Subcutaneous adipose tissue (tissue), 4 donors: ENCODE data around the gene CAPS. TPM values are rescaled to one million over a fixed set of nuclear protein-coding genes. Genes with fewer than 3 reads are reported as not detected.

Source experiments
- CTCF ChIP-seq: fragments of 450-650 bp; IDR thresholded peaks from one replicate; pipeline ENCODE4 v1.5.1; 2016; ENCODE audit warnings: low read depth, mild to moderate bottlenecking, control low read depth, antibody characterized with exemption, moderate library complexity
- total RNA-seq, 4 donors: library from RNA; depleted of rRNA; stranded (reverse); fragments of >200 nt; gene quantifications; one replicate each; pipeline ENCODE4 v1.1.0, GENCODE V29; 2016

Gene CAPS
- total RNA-seq, 4 donors from 2014 or later = 1.5 to 13.4 (median 6.6) TPM

DNA sequence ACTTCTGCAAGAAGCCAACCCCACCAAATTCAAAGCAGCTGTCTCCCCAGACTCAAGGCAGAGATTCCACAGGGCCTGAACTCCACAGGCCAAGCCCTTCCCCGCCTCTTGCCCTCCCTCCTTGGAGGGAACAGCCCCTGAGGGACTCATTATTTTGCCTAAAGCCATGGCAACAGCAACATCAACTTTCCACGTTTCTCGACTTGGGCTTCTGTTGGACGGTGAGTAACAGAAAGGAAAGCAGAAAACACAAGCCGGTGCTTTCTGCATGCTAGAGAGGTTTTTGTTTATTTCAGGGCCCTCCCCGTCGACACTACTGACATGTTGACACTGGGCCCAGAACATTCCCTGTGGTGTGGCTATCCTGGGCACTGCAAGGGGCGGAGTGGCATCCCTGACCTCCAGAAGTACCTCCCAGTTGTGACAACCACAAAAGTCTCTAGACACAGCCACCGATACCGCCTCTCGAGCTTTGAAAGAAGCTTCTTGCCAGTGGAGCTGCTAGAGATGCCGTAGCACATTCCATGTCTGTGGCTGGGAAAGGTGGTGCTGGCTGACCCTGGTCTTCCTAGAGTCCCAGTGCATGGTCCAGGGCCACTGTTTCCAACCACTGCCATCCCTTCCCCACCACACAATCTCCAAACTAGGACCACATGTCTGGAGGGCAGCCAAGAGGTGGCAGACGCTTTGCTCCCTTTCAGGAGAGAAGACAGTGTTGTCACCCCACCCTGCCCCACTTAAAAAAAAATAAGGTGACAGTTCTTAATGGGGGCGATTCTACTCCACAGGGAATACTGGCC lies 12.8 kb downstream of the CAPS start:
- TF ChIP-seq CTCF = no peak

DNA sequence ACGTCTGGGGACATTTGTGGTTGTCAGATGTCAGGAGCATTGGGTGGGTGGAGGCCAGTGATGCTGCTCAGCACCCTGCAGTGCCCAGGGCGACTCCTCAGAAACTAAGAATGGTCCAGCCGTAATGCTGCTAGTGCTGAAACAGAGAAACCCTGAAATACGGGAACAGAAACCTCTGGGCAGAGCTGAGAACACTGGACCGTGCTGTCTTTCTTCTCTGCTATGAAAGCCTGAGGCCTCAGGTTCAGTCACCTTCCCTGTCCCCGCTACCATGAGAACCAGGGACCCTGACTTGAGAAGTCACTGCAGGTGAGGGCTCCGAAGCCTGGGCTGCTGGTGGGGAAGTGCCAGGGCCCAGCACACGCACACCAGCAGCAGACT lies 13.4 kb downstream of the CAPS start:
- TF ChIP-seq CTCF = no peak

GRCh38 chr19:5929179-5929578 lies 15.1 kb downstream of the CAPS start:
- TF ChIP-seq CTCF = no peak

DNA sequence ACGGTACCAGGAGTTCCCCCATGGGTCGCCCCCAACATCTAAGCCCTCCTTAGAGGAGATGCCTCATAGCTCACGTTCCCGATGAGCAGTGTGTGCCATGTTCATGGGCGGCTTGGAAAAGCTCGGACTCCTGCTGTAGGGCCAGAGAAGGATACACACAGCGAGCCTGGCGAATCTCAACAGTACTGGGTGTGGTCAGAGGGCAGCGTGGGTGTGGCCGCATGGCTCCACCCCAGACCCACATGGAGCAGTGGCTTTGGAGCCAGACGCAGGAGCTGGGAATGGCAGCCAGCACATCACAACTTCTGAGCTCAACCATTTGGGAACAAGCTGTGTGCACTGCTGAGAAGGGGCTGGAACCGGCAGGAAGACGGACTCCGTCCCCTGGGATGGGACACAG lies 15.6 kb downstream of the CAPS start:
- TF ChIP-seq CTCF = no peak

DNA sequence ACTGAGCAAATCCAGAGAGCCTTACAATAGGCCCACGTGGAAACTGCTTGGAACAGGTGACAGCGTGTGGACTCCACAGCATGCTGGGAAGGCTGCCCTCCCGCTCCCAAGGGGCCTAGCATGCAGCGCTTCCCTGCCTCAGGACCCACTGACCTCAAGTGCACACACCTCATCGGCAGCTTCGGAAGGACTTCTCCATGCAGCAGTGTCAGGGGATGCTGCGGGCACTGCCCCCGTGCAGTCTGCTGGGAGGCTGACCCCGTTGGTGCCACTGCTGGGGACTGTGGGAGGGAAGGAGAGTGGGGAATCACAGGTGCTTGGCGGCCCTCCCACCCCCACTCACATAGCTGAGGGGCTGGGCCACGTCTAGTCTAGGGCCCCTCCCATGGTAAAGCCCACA lies 17.2 kb downstream of the CAPS start:
- no peak for TF ChIP-seq CTCF

GRCh38 chr19:5932146-5932545 lies 18.1 kb downstream of the CAPS start:
- no peak for TF ChIP-seq CTCF

- TF ChIP-seq CTCF = no peak
Measured at GRCh38 chr19:5932609-5933262, 18.7 kb downstream of the CAPS start.
